K562 (cell line): ENCODE results near the gene SQOR. TPM values are rescaled to one million over a fixed set of nuclear protein-coding genes. Genes with fewer than 3 reads are reported as not detected.

Experiments
- ATAC-seq: fragments of 200-7000 bp; cut with Tn5 transposase; 3 replicates; pipeline ENCODE4 v1.9.1; 2020; ENCODE audit warnings: moderate library complexity
- BruUV-seq: library from RNA; stranded (reverse); fragments of 400-500 nt; replicated peaks from 2 replicates; lab custom pipeline; 2021; lab: Mats Ljungman, UMichigan
- CTCF ChIA-PET: fragments of 300-600 bp; formaldehyde crosslinking; extraction: SDS; loops from one replicate; lab custom pipeline; 2021; ENCODE audit warnings: low intra/inter-chr PET ratio; lab: Yijun Ruan, JAX
- POLR2A ChIA-PET: fragments of 300-600, 350-650 bp; sonication (Branson Sonifier 250); formaldehyde crosslinking; extraction: SDS; loops from one replicate; lab custom pipeline; 2021; ENCODE audit warnings: antibody characterized with exemption, inconsistent platforms; lab: Yijun Ruan, JAX
- DNase-seq, 4 experiments: peaks; one replicate each; pipeline versions ENCODE4 v3.0.0 to v3.0.0-alpha.2; 2011 to 2018; ENCODE audit warnings: low spot score in 3 of 4, mixed read lengths in 3 of 4; ENCODE audit errors: extremely low read depth in 1 of 4
- FAIRE-seq: peaks from 2 replicates; lab custom pipeline; 2011; peaks lifted over from hg19 to GRCh38; lab: Jason Lieb, UNC
- H2AFZ ChIP-seq: 2 replicates; pipeline ENCODE4 v1.6.0; 2011; ENCODE audit warnings: low read depth, low read length, control low read depth, inconsistent platforms
- H3K27ac ChIP-seq: fragments of 200-600 bp; 3 replicates; pipeline ENCODE4 v1.8.0; 2011; ENCODE audit warnings: low read depth, mild to moderate bottlenecking, control low read depth, inconsistent platforms, low read length, moderate library complexity, mixed read lengths; ENCODE audit errors: extremely low read depth
- H3K27me3 ChIP-seq, 2 experiments: fragments of 300-600 bp in 1 of 2; 2 replicates in 1 of 2; 3 replicates in 1 of 2; pipeline versions ENCODE4 v1.6.0 to v1.8.0; 2011; ENCODE audit warnings: inconsistent platforms in 2 of 2, low read length in 2 of 2, mild to moderate bottlenecking in 1 of 2, mixed read lengths in 1 of 2, moderate library complexity in 1 of 2; ENCODE audit not compliant: control insufficient read depth in 2 of 2, insufficient read depth in 2 of 2
- H3K36me3 ChIP-seq: fragments of 300-600 bp; 3 replicates; pipeline ENCODE4 v1.8.0; 2011; ENCODE audit warnings: mild to moderate bottlenecking, low read length, inconsistent platforms; ENCODE audit not compliant: control insufficient read depth, insufficient read depth
- H3K4me1 ChIP-seq, 2 experiments: fragments of 200-600 bp in 1 of 2; replicated peaks in 1 of 2; 2 replicates in 1 of 2; 3 replicates in 1 of 2; pipeline versions ENCODE4 v1.5.1 to v1.8.0; 2011; ENCODE audit warnings: inconsistent platforms in 2 of 2, low read length in 2 of 2, mild to moderate bottlenecking in 1 of 2, mixed read lengths in 1 of 2, moderate library complexity in 1 of 2; ENCODE audit not compliant: control insufficient read depth in 2 of 2, insufficient read depth in 2 of 2
- H3K4me2 ChIP-seq: 2 replicates; pipeline ENCODE4 v1.6.1; 2011; ENCODE audit warnings: low read length, control low read depth, inconsistent platforms, mixed read lengths; ENCODE audit not compliant: insufficient read depth
- H3K4me3 ChIP-seq: fragments of 200-600 bp; sonication (generic), shearing (Covaris generic); 2 replicates; pipeline ENCODE4 v1.5.1; 2016; ENCODE audit warnings: control low read depth, inconsistent platforms
- H3K79me2 ChIP-seq: fragments of 200-600 bp; 3 replicates; pipeline ENCODE4 v1.8.0; 2011; ENCODE audit warnings: low read length, inconsistent platforms; ENCODE audit not compliant: control insufficient read depth, insufficient read depth
- H3K9ac ChIP-seq, 2 experiments: 2 replicates each; pipeline versions ENCODE4 v1.6.0 to v1.6.1; 2011; ENCODE audit warnings: low read depth in 2 of 2, low read length in 2 of 2, control low read depth in 1 of 2, inconsistent platforms in 1 of 2, mild to moderate bottlenecking in 1 of 2, mixed read lengths in 1 of 2; ENCODE audit not compliant: insufficient read depth in 1 of 2
- H3K9me1 ChIP-seq: one replicate; pipeline ENCODE4 v1.6.0; 2011; ENCODE audit warnings: inconsistent platforms, mild to moderate bottlenecking, low read length, moderate library complexity; ENCODE audit not compliant: control insufficient read depth, insufficient read depth
- H3K9me3 ChIP-seq: replicated peaks from 2 replicates; pipeline ENCODE4 v1.5.1; 2011; ENCODE audit warnings: low read depth, low read length, inconsistent platforms; ENCODE audit not compliant: control insufficient read depth, insufficient read depth
- H4K20me1 ChIP-seq: replicated peaks from 2 replicates; pipeline ENCODE4 v1.6.1; 2011; ENCODE audit warnings: low read length, inconsistent platforms, mixed read lengths; ENCODE audit not compliant: control insufficient read depth, insufficient read depth
- SETDB1 ChIP-seq: IDR thresholded peaks from one replicate; pipeline ENCODE4 v1.6.1; 2012; ENCODE audit warnings: low read length, control low read depth, inconsistent platforms
- ZNF175 ChIP-seq: fragments of 200-800 bp; sonication (Bioruptor generic); IDR thresholded peaks from 2 replicates; pipeline ENCODE4 v1.6.1; 2016; ENCODE audit warnings: low read depth, mild to moderate bottlenecking, missing genetic modification characterization, missing compliant biosample characterization
- WGBS: fragments of 100-300 bp; shearing (Covaris generic); methylation state at CpG from one replicate; pipeline ENCODE4 v1.1.6; 2016; ENCODE audit warnings: low coverage, mixed read lengths; ENCODE audit not compliant: insufficient coverage; ENCODE audit errors: missing lambda C conversion rate; 5-methylcytosine and 5-hydroxymethylcytosine counted together
- in situ Hi-C: fragments of 300-500 bp; cut with MboI; formaldehyde crosslinking; loops from 4 replicates; pipeline ENCODE4 v1.15.0; 2018; ENCODE audit warnings: inconsistent platforms, mixed read lengths
- intact Hi-C: fragments of 100-400 bp; cut with micrococcal nuclease; formaldehyde crosslinking; loops from 2 replicates; pipeline ENCODE4 v1.14.2; 2022
- polyA plus RNA-seq, 8 experiments: library from polyadenylated mRNA; depleted of rRNA in 4 of 8; stranded (reverse) in 5 of 8; unstranded in 3 of 8; fragments of >200 nt; fragmentation: Nextera tagmentation in 2 of 8; fragmentation: Illumina TruSeq in 1 of 8; extraction: Ambion mirVana in 2 of 8; extraction: Trizol in 1 of 8; gene quantifications; 2 replicates each; pipeline versions ENCODE4 v1.2.1 to v1.2.3, GENCODE V29; 2011 to 2014; ENCODE audit warnings: inconsistent platforms in 1 of 8, missing spikeins in 1 of 8
- total RNA-seq, 7 experiments: library from RNA; depleted of rRNA in 6 of 7; stranded (reverse); fragments of >200 nt in 6 of 7; fragmentation: Illumina TruSeq in 2 of 7; extraction: Trizol in 2 of 7; gene quantifications; 2 replicates each; pipeline versions ENCODE4 v1.2.1 to v1.2.3, GENCODE V29; 2011 to 2021; ENCODE audit warnings: low replicate concordance in 1 of 7
- TF ChIP-seq, protein P1 (sequence below): sonication (generic); formaldehyde crosslinking; IDR thresholded peaks from 2 replicates; pipeline ENCODE4 v1.8.0; 2023; ENCODE audit warnings: mild to moderate bottlenecking, missing genetic modification reagents
- TF ChIP-seq, protein P2 (sequence below): fragments of 450-650 bp; formaldehyde crosslinking; conservative IDR thresholded peaks from 2 replicates; pipeline ENCODE4 v1.4.0; 2022; ENCODE audit warnings: mild to moderate bottlenecking, missing genetic modification characterization

Gene SQOR
- total and polyA plus RNA-seq, 9 of the 15 experiments (the other 6 are each of a cell fraction or from before 2014, with no cell fraction given), result 0.32 to 1.6 (median 1.1) TPM

DNA sequence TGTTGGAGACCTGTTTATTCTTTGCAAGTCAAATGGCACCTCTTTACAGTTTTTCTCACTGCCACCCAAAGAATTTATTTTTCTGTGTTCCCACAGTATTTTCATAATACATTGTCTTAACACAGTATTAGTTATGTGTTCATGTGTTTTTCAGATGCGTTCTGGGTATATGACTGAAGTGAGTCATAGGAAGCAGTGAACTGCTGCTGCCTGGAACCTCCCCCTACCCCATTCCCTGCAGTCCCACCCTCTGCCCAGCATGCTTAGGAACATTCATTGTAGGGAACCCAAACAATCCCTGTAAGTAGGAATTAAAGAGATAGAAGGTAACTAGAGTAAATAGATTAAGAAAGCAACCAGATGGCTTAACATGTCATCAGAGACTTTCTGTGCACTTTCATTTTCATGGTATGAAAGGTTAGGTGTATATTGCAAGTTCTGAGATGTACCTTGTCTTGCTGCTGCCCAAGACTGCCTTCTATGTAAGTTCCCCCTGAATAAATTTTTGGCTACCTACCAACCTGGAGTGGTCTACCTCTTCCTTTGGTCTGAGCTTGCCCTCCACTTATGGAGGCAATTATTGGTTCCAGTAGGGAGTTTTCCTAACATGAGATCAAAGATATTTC lies 21.9 kb upstream of the SQOR start (continued):
- TF ChIP-seq, protein P1, sequence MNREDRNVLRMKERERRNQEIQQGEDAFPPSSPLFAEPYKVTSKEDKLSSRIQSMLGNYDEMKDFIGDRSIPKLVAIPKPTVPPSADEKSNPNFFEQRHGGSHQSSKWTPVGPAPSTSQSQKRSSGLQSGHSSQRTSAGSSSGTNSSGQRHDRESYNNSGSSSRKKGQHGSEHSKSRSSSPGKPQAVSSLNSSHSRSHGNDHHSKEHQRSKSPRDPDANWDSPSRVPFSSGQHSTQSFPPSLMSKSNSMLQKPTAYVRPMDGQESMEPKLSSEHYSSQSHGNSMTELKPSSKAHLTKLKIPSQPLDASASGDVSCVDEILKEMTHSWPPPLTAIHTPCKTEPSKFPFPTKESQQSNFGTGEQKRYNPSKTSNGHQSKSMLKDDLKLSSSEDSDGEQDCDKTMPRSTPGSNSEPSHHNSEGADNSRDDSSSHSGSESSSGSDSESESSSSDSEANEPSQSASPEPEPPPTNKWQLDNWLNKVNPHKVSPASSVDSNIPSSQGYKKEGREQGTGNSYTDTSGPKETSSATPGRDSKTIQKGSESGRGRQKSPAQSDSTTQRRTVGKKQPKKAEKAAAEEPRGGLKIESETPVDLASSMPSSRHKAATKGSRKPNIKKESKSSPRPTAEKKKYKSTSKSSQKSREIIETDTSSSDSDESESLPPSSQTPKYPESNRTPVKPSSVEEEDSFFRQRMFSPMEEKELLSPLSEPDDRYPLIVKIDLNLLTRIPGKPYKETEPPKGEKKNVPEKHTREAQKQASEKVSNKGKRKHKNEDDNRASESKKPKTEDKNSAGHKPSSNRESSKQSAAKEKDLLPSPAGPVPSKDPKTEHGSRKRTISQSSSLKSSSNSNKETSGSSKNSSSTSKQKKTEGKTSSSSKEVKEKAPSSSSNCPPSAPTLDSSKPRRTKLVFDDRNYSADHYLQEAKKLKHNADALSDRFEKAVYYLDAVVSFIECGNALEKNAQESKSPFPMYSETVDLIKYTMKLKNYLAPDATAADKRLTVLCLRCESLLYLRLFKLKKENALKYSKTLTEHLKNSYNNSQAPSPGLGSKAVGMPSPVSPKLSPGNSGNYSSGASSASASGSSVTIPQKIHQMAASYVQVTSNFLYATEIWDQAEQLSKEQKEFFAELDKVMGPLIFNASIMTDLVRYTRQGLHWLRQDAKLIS (CRISPR knock-in tag), result no peak
- TF ChIP-seq, protein P2, sequence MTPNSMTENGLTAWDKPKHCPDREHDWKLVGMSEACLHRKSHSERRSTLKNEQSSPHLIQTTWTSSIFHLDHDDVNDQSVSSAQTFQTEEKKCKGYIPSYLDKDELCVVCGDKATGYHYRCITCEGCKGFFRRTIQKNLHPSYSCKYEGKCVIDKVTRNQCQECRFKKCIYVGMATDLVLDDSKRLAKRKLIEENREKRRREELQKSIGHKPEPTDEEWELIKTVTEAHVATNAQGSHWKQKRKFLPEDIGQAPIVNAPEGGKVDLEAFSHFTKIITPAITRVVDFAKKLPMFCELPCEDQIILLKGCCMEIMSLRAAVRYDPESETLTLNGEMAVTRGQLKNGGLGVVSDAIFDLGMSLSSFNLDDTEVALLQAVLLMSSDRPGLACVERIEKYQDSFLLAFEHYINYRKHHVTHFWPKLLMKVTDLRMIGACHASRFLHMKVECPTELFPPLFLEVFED, result no peak
- TF ChIP-seq SETDB1, result no peak

DNA sequence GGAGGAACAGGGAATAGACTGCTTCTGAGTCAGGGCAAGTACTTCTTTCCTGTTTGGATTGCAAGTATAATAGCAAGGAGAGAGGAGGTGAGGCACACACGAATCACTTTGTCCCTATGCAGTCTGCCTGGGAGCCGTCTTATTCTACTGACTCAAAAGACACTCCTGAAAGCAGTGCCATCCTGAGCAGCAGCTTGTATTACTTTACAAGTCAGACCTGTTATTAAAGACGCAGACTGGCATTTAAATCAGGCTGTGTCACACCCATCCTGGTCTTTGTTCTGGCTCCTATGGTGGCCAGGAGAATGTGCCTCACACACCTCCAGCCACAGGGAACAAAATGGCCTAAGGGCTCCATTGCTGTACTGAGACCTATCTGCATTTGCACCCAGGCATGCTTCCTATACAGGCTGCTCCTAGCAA lies 17.9 kb upstream of the SQOR start:
- Histone ChIP-seq H3K79me2 (no peaks in the 10 kb centered on the region), H3K9me3 (no peaks in the 10 kb centered on the region), H3K36me3 (no peaks in the 10 kb centered on the region), H3K27ac (no peak overlapping the region), H3K9me1 (no peaks in the 10 kb centered on the region), H4K20me1 (no peaks in the 10 kb centered on the region), H3K4me1 (no peaks in the 10 kb centered on the region), H2AFZ (0 out of 2 replicates have a peak overlapping the region, but pooled peaks have one; percentile 24), H3K4me2 (no peak overlapping the region), H3K4me3 (no peak overlapping the region), H3K9ac (no peak overlapping the region; a peak in 1 of 4 replicates), H3K27me3 (no peaks in the 10 kb centered on the region)
- FAIRE-seq (no peak), ATAC-seq (no peak; the same call in 2 of the 3 replicates), DNase-seq (no peak)
- no TSS peak for BruUV-seq
- ChIA-PET POLR2A (interaction anchor here (1.5 to 1.6 kb wide), 2 partner anchors 14 to 94 kb away, joined by 3 to 4 read pairs; partner anchors contain the start of gene SLC30A4), CTCF (interaction anchor here (0.6 to 8.1 kb wide), 3 partner anchors 158 to 222 kb away, joined by 3 to 168 read pairs (median 3); no protein-coding TSS in a partner anchor)
- in situ Hi-C loops, result loop anchor here (25.0 kb wide), 1 partner anchor 430 kb away; the partner anchor contains the start of gene SHF
- 12% methylated on average over 3 of the region's 3 CpGs for WGBS
- intact Hi-C loops, result loop anchor here (10.0 kb wide), 1 partner anchor 452 kb away; no protein-coding TSS in a partner anchor
- no peak for TF ChIP-seq ZNF175 (CRISPR knock-in tag)
